ENCODE data around the gene CCDC13. TPM values are rescaled to one million over a fixed set of nuclear protein-coding genes. Genes with fewer than 3 reads are reported as not detected.

CCDC13 gene
- total RNA-seq, 1 experiment from 2014 or later, result 2.3 TPM

DNA sequence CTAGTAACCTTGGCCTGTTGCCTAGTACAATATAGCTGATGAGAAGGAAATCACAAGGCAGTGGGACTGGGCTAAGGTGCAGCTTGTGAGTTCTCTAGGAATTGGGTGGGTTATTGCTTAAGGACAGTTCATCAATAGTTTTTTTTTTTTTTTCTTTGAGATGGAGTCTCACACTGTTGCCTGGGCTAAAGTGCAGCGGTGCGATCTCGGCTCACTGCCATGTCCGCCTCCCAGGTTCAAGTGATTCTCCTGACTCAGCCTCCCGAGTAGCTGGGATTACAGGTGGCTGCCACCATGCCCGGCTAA, 47.6 kb upstream of the CCDC13 start:
- no TSS peak for BruUV-seq (replicated peaks)
- no peak for DNase-seq (ENCODE audit: low read depth, low spot score)
- peaks cover 2 to 15% of the 10 kb centered on the region in 2 experiments; a peak in 2 of 4 replicates for H3K4me1 ChIP-seq (ENCODE audit: control insufficient read depth in 1 of 2, insufficient read depth in 2 of 2, low read length in 2 of 2)
- no peaks in the 10 kb centered on the region for H3K36me3 ChIP-seq (ENCODE audit: control insufficient read depth in 1 of 2, insufficient read depth in 2 of 2, low read length in 2 of 2)
- TF ChIP-seq CBX3 (IDR thresholded peaks at IDR 0.05; ENCODE audit: low read depth) (no peak), EZH2 (IDR thresholded peaks at IDR 0.05) (no peak), SRF (IDR thresholded peaks at IDR 0.05; ENCODE audit: low read depth) (no peak), EGR1 (IDR thresholded peaks at IDR 0.05; ENCODE audit: low read depth) (no peak), CEBPB (IDR thresholded peaks at IDR 0.05; ENCODE audit: low read depth) (no peak), TCF7L2 (IDR thresholded peaks at IDR 0.05; ENCODE audit: borderline replicate concordance, extremely low read depth, insufficient read depth, insufficient read length) (no peak), FOSL1 (IDR thresholded peaks at IDR 0.05; ENCODE audit: low read depth) (no peak), YY1 (IDR thresholded peaks at IDR 0.05; ENCODE audit: extremely low read depth, insufficient replicate concordance, low read depth, low read length) (no peak), JUND (IDR thresholded peaks at IDR 0.05) (no peak), EZH2phosphoT487 (IDR thresholded peaks at IDR 0.05; ENCODE audit: borderline replicate concordance) (no peak), ELF1 (IDR thresholded peaks at IDR 0.05; ENCODE audit: borderline replicate concordance, low read depth) (no peak), POLR2AphosphoS5 (IDR thresholded peaks at IDR 0.05; ENCODE audit: low read depth, low read length) (no peak), POLR2A (IDR thresholded peaks at IDR 0.05; ENCODE audit: borderline replicate concordance, extremely low read depth, insufficient read depth, insufficient read length) (no peak), ZFX (IDR thresholded peaks at IDR 0.05) (no peak)
- TF ChIP-seq, protein P1, sequence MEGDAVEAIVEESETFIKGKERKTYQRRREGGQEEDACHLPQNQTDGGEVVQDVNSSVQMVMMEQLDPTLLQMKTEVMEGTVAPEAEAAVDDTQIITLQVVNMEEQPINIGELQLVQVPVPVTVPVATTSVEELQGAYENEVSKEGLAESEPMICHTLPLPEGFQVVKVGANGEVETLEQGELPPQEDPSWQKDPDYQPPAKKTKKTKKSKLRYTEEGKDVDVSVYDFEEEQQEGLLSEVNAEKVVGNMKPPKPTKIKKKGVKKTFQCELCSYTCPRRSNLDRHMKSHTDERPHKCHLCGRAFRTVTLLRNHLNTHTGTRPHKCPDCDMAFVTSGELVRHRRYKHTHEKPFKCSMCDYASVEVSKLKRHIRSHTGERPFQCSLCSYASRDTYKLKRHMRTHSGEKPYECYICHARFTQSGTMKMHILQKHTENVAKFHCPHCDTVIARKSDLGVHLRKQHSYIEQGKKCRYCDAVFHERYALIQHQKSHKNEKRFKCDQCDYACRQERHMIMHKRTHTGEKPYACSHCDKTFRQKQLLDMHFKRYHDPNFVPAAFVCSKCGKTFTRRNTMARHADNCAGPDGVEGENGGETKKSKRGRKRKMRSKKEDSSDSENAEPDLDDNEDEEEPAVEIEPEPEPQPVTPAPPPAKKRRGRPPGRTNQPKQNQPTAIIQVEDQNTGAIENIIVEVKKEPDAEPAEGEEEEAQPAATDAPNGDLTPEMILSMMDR (IDR thresholded peaks at IDR 0.05 in 2 of 3, conservative IDR thresholded peaks at IDR 0.05 in 1 of 3; ENCODE audit: borderline replicate concordance in 1 of 3, insufficient read depth in 1 of 3, low read depth in 2 of 3, low read length in 2 of 3), result no peak
- TF ChIP-seq, protein P2, sequence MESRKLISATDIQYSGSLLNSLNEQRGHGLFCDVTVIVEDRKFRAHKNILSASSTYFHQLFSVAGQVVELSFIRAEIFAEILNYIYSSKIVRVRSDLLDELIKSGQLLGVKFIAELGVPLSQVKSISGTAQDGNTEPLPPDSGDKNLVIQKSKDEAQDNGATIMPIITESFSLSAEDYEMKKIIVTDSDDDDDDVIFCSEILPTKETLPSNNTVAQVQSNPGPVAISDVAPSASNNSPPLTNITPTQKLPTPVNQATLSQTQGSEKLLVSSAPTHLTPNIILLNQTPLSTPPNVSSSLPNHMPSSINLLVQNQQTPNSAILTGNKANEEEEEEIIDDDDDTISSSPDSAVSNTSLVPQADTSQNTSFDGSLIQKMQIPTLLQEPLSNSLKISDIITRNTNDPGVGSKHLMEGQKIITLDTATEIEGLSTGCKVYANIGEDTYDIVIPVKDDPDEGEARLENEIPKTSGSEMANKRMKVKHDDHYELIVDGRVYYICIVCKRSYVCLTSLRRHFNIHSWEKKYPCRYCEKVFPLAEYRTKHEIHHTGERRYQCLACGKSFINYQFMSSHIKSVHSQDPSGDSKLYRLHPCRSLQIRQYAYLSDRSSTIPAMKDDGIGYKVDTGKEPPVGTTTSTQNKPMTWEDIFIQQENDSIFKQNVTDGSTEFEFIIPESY (IDR thresholded peaks at IDR 0.05; ENCODE audit: extremely low read depth, insufficient replicate concordance, low read length), result no peak
- TF ChIP-seq, protein P3, sequence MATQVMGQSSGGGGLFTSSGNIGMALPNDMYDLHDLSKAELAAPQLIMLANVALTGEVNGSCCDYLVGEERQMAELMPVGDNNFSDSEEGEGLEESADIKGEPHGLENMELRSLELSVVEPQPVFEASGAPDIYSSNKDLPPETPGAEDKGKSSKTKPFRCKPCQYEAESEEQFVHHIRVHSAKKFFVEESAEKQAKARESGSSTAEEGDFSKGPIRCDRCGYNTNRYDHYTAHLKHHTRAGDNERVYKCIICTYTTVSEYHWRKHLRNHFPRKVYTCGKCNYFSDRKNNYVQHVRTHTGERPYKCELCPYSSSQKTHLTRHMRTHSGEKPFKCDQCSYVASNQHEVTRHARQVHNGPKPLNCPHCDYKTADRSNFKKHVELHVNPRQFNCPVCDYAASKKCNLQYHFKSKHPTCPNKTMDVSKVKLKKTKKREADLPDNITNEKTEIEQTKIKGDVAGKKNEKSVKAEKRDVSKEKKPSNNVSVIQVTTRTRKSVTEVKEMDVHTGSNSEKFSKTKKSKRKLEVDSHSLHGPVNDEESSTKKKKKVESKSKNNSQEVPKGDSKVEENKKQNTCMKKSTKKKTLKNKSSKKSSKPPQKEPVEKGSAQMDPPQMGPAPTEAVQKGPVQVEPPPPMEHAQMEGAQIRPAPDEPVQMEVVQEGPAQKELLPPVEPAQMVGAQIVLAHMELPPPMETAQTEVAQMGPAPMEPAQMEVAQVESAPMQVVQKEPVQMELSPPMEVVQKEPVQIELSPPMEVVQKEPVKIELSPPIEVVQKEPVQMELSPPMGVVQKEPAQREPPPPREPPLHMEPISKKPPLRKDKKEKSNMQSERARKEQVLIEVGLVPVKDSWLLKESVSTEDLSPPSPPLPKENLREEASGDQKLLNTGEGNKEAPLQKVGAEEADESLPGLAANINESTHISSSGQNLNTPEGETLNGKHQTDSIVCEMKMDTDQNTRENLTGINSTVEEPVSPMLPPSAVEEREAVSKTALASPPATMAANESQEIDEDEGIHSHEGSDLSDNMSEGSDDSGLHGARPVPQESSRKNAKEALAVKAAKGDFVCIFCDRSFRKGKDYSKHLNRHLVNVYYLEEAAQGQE (IDR thresholded peaks at IDR 0.05; ENCODE audit: low read depth), result no peak
- TF ChIP-seq, protein P4, sequence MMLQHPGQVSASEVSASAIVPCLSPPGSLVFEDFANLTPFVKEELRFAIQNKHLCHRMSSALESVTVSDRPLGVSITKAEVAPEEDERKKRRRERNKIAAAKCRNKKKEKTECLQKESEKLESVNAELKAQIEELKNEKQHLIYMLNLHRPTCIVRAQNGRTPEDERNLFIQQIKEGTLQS (IDR thresholded peaks at IDR 0.05), result no peak
- no peak for ATAC-seq
- no peak overlapping the region for H3K4me3 ChIP-seq (replicated peaks in 1 of 2; ENCODE audit: low read depth in 1 of 2, low read length in 2 of 2)
- H3K79me2 ChIP-seq (ENCODE audit: insufficient read depth, low read length), result no peaks in the 10 kb centered on the region
- no peak overlapping the region for H3K4me2 ChIP-seq (ENCODE audit: low read length)
- intact Hi-C loops (cut with micrococcal nuclease), result loop anchor here (10.0 kb wide), 1 partner anchor 276 kb away; no protein-coding TSS in a partner anchor
- H3K9me2 ChIP-seq (ENCODE audit: insufficient read depth), result no peaks in the 10 kb centered on the region
- H3K9me3 ChIP-seq (ENCODE audit: control insufficient read depth in 1 of 2, insufficient read depth in 1 of 2, low read depth in 1 of 2, low read length in 2 of 2), result no peaks in the 10 kb centered on the region
- no peak overlapping the region for H3K9ac ChIP-seq (ENCODE audit: low read length)
- ChIA-PET POLR2A (interaction anchor here (0.6 to 1.0 kb wide), 4 partner anchors 8 to 16 kb away, joined by 3 read pairs; partner anchors contain the start of gene HIGD1A), RAD21 (ENCODE audit: low non-redundant PET in 1 of 2, low total read pairs in 2 of 2, uncharacterized antibody in 2 of 2, unreplicated experiment in 2 of 2) (no interaction called here), CTCF (interaction anchor here (3.2 kb wide), 1 partner anchor 10 kb away, joined by 20 read pairs; no protein-coding TSS in a partner anchor)
- no peak overlapping the region for H2AFZ ChIP-seq (ENCODE audit: low read depth, low read length, poor library complexity, severe bottlenecking)
- H3K27ac ChIP-seq (ENCODE audit: low read depth, low read length), result no peak overlapping the region
- no peaks in the 10 kb centered on the region for H3K27me3 ChIP-seq (ENCODE audit: insufficient read depth, low read length)
- H4K20me1 ChIP-seq (ENCODE audit: insufficient read depth), result no peaks in the 10 kb centered on the region

Data from HCT116 (cell line).